BJ (cell line): ENCODE data around the gene KCNJ16. TPM values are rescaled to one million over a fixed set of nuclear protein-coding genes. Genes with fewer than 3 reads are reported as not detected.

ENCODE experiments used
- CTCF ChIA-PET: fragments of 350-600 bp; formaldehyde crosslinking; extraction: SDS; loops from one replicate; lab custom pipeline; 2021; ENCODE audit warnings: antibody characterized with exemption, inconsistent platforms; lab: Yijun Ruan, JAX
- POLR2A ChIA-PET: fragments of 300-600 bp; sonication (Branson Sonifier 250); formaldehyde crosslinking; extraction: SDS; loops from one replicate; lab custom pipeline; 2021; ENCODE audit warnings: antibody characterized with exemption; lab: Charles Lee
- DNase-seq: peaks from one replicate; pipeline ENCODE4 v3.0.0-alpha.2; 2011; ENCODE audit warnings: low read depth
- H3K27me3 ChIP-seq: 2 replicates; pipeline ENCODE4 v1.6.0; 2011; ENCODE audit warnings: low read length; ENCODE audit not compliant: control insufficient read depth, insufficient read depth
- H3K36me3 ChIP-seq: 2 replicates; pipeline ENCODE4 v1.5.1; 2011; ENCODE audit warnings: low read length; ENCODE audit not compliant: control insufficient read depth, insufficient read depth
- H3K4me3 ChIP-seq: 2 replicates; pipeline ENCODE4 v1.5.1; 2011; ENCODE audit warnings: low read depth, mild to moderate bottlenecking, control low read depth, low read length
- CTCF ChIP-seq: IDR thresholded peaks from 2 replicates; pipeline ENCODE4 v1.5.1; 2011; ENCODE audit warnings: low read depth, mild to moderate bottlenecking, control low read depth, inconsistent platforms, low read length, moderate library complexity; ENCODE audit not compliant: insufficient read depth
- polyA plus RNA-seq: library from polyadenylated mRNA; depleted of rRNA; stranded (reverse); fragments of >200 nt; gene quantifications from 2 replicates; pipeline ENCODE4 v1.2.3, GENCODE V29; 2011

Gene KCNJ16
- polyA plus RNA-seq, 1 experiment, result not detected

- TF ChIP-seq CTCF, result no peak
- CTCF ChIA-PET, result interaction anchor here (0.7 kb wide), 1 partner anchor 66 kb away, joined by 3 read pairs; no protein-coding TSS in a partner anchor
Observed at GRCh38 chr17:70053241-70054234, 21.5 kb upstream of the KCNJ16 start.

GRCh38 chr17:70055000-70055399, 20.0 kb upstream of the KCNJ16 start:
- no peaks in the 10 kb centered on the region for H3K27me3 ChIP-seq
- DNase-seq, result no peak
- CTCF ChIA-PET, result no interaction called here
- POLR2A ChIA-PET, result no interaction called here
- no peak overlapping the region for H3K4me3 ChIP-seq
- no peaks in the 10 kb centered on the region for H3K36me3 ChIP-seq
- TF ChIP-seq CTCF, result no peak

More at GRCh38 chr17:70053241-70054234, 21.5 kb upstream of the KCNJ16 start:
- Histone ChIP-seq H3K27me3 (no peaks in the 10 kb centered on the region), H3K4me3 (no peak overlapping the region), H3K36me3 (no peaks in the 10 kb centered on the region)
- no peak for DNase-seq
- POLR2A ChIA-PET, result no interaction called here

GRCh38 chr17:70059071-70059470, 16.0 kb upstream of the KCNJ16 start:
- H3K4me3 ChIP-seq, result no peak overlapping the region
- no peak for TF ChIP-seq CTCF
- H3K27me3 ChIP-seq, result no peaks in the 10 kb centered on the region
- ChIA-PET POLR2A (no interaction called here), CTCF (no interaction called here)
- H3K36me3 ChIP-seq, result no peaks in the 10 kb centered on the region
- no peak for DNase-seq

GRCh38 chr17:70059649-70060048, 15.4 kb upstream of the KCNJ16 start:
- no peak for DNase-seq
- H3K4me3 ChIP-seq, result no peak overlapping the region
- H3K36me3 ChIP-seq, result no peaks in the 10 kb centered on the region
- no peak for TF ChIP-seq CTCF
- ChIA-PET POLR2A (no interaction called here), CTCF (no interaction called here)
- H3K27me3 ChIP-seq, result no peaks in the 10 kb centered on the region

- no peak for DNase-seq
- H3K27me3 ChIP-seq, result no peaks in the 10 kb centered on the region
- ChIA-PET POLR2A (no interaction called here), CTCF (no interaction called here)
- no peak overlapping the region for H3K4me3 ChIP-seq
- no peaks in the 10 kb centered on the region for H3K36me3 ChIP-seq
- no peak for TF ChIP-seq CTCF
Observed at GRCh38 chr17:70060415-70060814, 14.6 kb upstream of the KCNJ16 start.
